MCF 10A (cell line): ENCODE results near the gene ADGRL3. TPM values are rescaled to one million over a fixed set of nuclear protein-coding genes. Genes with fewer than 3 reads are reported as not detected.
A peak's percentile ranks its signal among the peaks of the same experiment; 100 is the strongest.

Experiments used
- BruUV-seq: library from RNA; stranded (reverse); fragments of 400-500 nt; replicated peaks from 2 replicates; lab custom pipeline; 2021; lab: Mats Ljungman, UMichigan
- CTCF ChIA-PET: fragments of 300-600 bp; sonication (Branson Sonifier 250); formaldehyde crosslinking; extraction: SDS; loops from one replicate; lab custom pipeline; 2021; ENCODE audit warnings: antibody characterized with exemption, inconsistent platforms; lab: Yijun Ruan, JAX
- POLR2A ChIA-PET: fragments of 300-600, 350-650 bp; sonication (Branson Sonifier 250); formaldehyde crosslinking; extraction: SDS; loops from one replicate; lab custom pipeline; 2020; ENCODE audit warnings: antibody characterized with exemption, inconsistent platforms; lab: Yijun Ruan, JAX
- DNase-seq: peaks from one replicate; pipeline ENCODE4 v3.0.0-alpha.2; 2018; ENCODE audit not compliant: unreplicated experiment
- H3K27ac Mint-ChIP-seq: one replicate; pipeline ENCODE4 v1.8.0; 2022; ENCODE audit warnings: mild to moderate bottlenecking, low read depth, mixed read lengths; ENCODE audit not compliant: unreplicated experiment
- H3K27me3 Mint-ChIP-seq: one replicate; pipeline ENCODE4 v1.8.0; 2022; ENCODE audit warnings: mixed read lengths; ENCODE audit not compliant: insufficient read depth, unreplicated experiment
- H3K36me3 Mint-ChIP-seq: one replicate; pipeline ENCODE4 v1.8.0; 2022; ENCODE audit warnings: mild to moderate bottlenecking, moderate library complexity, mixed read lengths; ENCODE audit not compliant: insufficient read depth, unreplicated experiment
- H3K4me1 Mint-ChIP-seq: one replicate; pipeline ENCODE4 v1.8.0; 2022; ENCODE audit warnings: mixed read lengths; ENCODE audit not compliant: insufficient read depth, unreplicated experiment
- H3K4me3 Mint-ChIP-seq: one replicate; pipeline ENCODE4 v1.8.0; 2022; ENCODE audit warnings: mild to moderate bottlenecking, moderate library complexity, mixed read lengths; ENCODE audit not compliant: unreplicated experiment
- H3K9me3 Mint-ChIP-seq: one replicate; pipeline ENCODE4 v1.8.0; 2022; ENCODE audit warnings: mixed read lengths; ENCODE audit not compliant: unreplicated experiment
- CTCF ChIP-seq: fragments of 200-600 bp; IDR thresholded peaks from one replicate; pipeline ENCODE4 v1.8.0; 2022; ENCODE audit warnings: antibody characterized with exemption, mild to moderate bottlenecking; ENCODE audit not compliant: unreplicated experiment
- intact Hi-C: fragments of 100-400 bp; cut with micrococcal nuclease; formaldehyde crosslinking; loops from 2 replicates; pipeline ENCODE4 v1.14.1; 2022
- total RNA-seq: library from RNA; stranded (reverse); gene quantifications from 2 replicates; pipeline ENCODE4 v1.2.3, GENCODE V29; 2022

Gene ADGRL3
- total RNA-seq, 1 experiment from 2014 or later = 3.6 TPM

GRCh38 chr4:61462451-61463326, 262.6 kb downstream of the ADGRL3 start:
- Mint-ChIP-seq H3K27me3 (no peaks in the 10 kb centered on the region), H3K9me3 (no peaks in the 10 kb centered on the region), H3K4me1 (peaks cover 30% of the 10 kb centered on the region), H3K4me3 (peak overlapping the region; percentile 22), H3K36me3 (no peaks in the 10 kb centered on the region), H3K27ac (peak overlapping the region; percentile 85)
- no TSS peak for BruUV-seq
- peak; percentile 89 for DNase-seq
- intact Hi-C loops = loop anchor here (10.0 kb wide), 2 partner anchors 88 to 258 kb away; partner anchors contain the start of gene ADGRL3
- CTCF ChIA-PET = interaction anchor here (0.5 to 1.0 kb wide), 4 partner anchors 17 to 78 kb away, joined by 3 read pairs; no protein-coding TSS in a partner anchor
- POLR2A ChIA-PET = interaction anchor here (0.6 to 1.7 kb wide), 11 partner anchors 11 to 226 kb away, joined by 3 to 7 read pairs (median 3); no protein-coding TSS in a partner anchor
- no peak for TF ChIP-seq CTCF

GRCh38 chr4:61468024-61468720, 268.0 kb downstream of the ADGRL3 start:
- no peak for TF ChIP-seq CTCF
- no peaks in the 10 kb centered on the region for H3K36me3 Mint-ChIP-seq
- H3K4me3 Mint-ChIP-seq = no peak overlapping the region
- DNase-seq = peak; percentile 93
- BruUV-seq = TSS peak; percentile 97
- intact Hi-C loops = loop anchor here (10.0 kb wide), 2 partner anchors 93 to 263 kb away; partner anchors contain the start of gene ADGRL3
- ChIA-PET POLR2A (interaction anchor here (0.6 to 1.8 kb wide), 4 partner anchors 16 to 73 kb away, joined by 3 to 6 read pairs (median 4); no protein-coding TSS in a partner anchor), CTCF (no interaction called here)
- peak overlapping the region; percentile 61 for H3K27ac Mint-ChIP-seq
- H3K4me1 Mint-ChIP-seq = peaks cover 29% of the 10 kb centered on the region
- H3K9me3 Mint-ChIP-seq = no peaks in the 10 kb centered on the region
- H3K27me3 Mint-ChIP-seq = no peaks in the 10 kb centered on the region

DNA sequence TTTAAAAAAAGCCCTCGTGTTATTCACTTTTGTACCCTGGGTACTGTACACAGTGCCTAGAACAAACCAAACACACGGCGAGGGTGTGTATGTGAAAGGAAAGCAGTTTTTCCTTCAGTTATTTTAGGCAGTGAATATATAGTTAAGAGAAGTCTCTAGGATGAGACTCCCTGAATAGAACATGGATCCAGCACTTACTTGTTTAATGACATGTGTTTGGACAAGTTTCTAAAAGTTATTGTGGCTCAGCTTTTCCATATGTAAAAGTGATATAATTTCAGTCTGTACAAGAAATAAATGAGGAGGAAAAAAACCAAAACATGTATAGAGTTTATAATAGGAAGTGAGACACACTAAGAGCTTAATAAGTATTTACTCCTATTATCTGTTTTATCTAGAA, 273.2 kb downstream of the ADGRL3 start:
- Mint-ChIP-seq H3K4me3 (no peak overlapping the region), H3K36me3 (no peaks in the 10 kb centered on the region), H3K27ac (peak overlapping the region; percentile 33), H3K4me1 (peaks cover 12% of the 10 kb centered on the region), H3K9me3 (no peaks in the 10 kb centered on the region), H3K27me3 (no peaks in the 10 kb centered on the region)
- no peak for TF ChIP-seq CTCF
- BruUV-seq = no TSS peak
- intact Hi-C loops = no loop called here
- CTCF ChIA-PET = interaction anchor here (0.6 kb wide), 1 partner anchor 24 kb away, joined by 3 read pairs; no protein-coding TSS in a partner anchor
- no peak for DNase-seq
- POLR2A ChIA-PET = interaction anchor here (0.9 kb wide), 1 partner anchor 11 kb away, joined by 4 read pairs; no protein-coding TSS in a partner anchor
